Osteocyte (in vitro differentiated cells): Measurements from ENCODE around the gene LDB1. TPM values are rescaled to one million over a fixed set of nuclear protein-coding genes. Genes with fewer than 3 reads are reported as not detected.

Experiments
- DNase-seq: peaks from one replicate; pipeline ENCODE4 v3.0.0; 2021; ENCODE audit warnings: mixed read lengths; ENCODE audit not compliant: unreplicated experiment; ENCODE audit errors: extremely low spot score
- H3K27ac Mint-ChIP-seq: one replicate; pipeline ENCODE4 v1.8.0; 2021; ENCODE audit warnings: mild to moderate bottlenecking, mixed read lengths; ENCODE audit not compliant: unreplicated experiment
- H3K27me3 Mint-ChIP-seq: one replicate; pipeline ENCODE4 v1.8.0; 2021; ENCODE audit warnings: mixed read lengths; ENCODE audit not compliant: unreplicated experiment
- H3K36me3 Mint-ChIP-seq: one replicate; pipeline ENCODE4 v1.8.0; 2021; ENCODE audit warnings: mixed read lengths; ENCODE audit not compliant: unreplicated experiment
- H3K4me1 Mint-ChIP-seq: one replicate; pipeline ENCODE4 v1.8.0; 2021; ENCODE audit warnings: mixed read lengths; ENCODE audit not compliant: unreplicated experiment
- H3K4me3 Mint-ChIP-seq: one replicate; pipeline ENCODE4 v1.8.0; 2021; ENCODE audit warnings: mild to moderate bottlenecking, moderate library complexity, mixed read lengths; ENCODE audit not compliant: unreplicated experiment
- H3K9me3 Mint-ChIP-seq: one replicate; pipeline ENCODE4 v1.8.0; 2021; ENCODE audit warnings: mixed read lengths; ENCODE audit not compliant: unreplicated experiment
- total RNA-seq: library from RNA; stranded (reverse); gene quantifications from 2 replicates; pipeline ENCODE4 v1.2.1, GENCODE V29; 2021
- TF ChIP-seq, protein P1 (sequence below): fragments of 200-600 bp; sonication (generic); IDR thresholded peaks from 2 replicates; pipeline ENCODE4 v1.5.0; 2021; ENCODE audit warnings: antibody characterized with exemption, mild to moderate bottlenecking, moderate library complexity

LDB1 gene
- total RNA-seq, 1 donor from 2014 or later, result 114 TPM

DNA sequence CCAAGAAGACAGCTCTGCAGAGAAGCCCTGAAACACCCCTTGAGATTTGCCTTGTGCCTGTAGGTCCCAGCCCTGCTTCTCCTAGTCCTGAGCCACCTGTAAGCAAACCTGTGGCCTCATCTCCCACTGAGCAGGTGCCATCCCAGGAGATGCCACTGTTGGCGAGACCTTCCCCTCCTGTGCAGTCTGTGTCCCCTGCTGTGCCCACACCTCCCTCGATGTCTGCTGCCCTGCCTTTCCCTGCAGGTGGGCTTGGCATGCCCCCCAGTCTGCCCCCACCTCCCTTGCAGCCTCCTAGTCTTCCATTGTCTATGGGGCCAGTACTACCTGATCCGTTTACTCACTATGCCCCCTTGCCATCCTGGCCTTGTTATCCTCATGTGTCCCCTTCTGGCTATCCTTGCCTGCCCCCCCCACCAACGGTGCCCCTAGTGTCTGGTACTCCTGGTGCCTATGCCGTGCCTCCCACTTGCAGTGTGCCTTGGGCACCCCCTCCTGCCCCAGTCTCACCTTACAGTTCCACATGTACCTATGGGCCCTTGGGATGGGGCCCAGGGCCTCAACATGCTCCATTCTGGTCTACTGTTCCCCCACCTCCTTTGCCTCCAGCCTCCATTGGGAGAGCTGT lies 20.9 kb upstream of the LDB1 start:
- peaks cover 50% of the 10 kb centered on the region for H3K36me3 Mint-ChIP-seq

GRCh38 chr10:102140218-102140617 lies 20.1 kb upstream of the LDB1 start:
- Mint-ChIP-seq H3K36me3 (peaks cover 48% of the 10 kb centered on the region), H3K27me3 (no peaks in the 10 kb centered on the region), H3K9me3 (no peaks in the 10 kb centered on the region), H3K27ac (no peak overlapping the region), H3K4me1 (peaks cover 8% of the 10 kb centered on the region), H3K4me3 (no peak overlapping the region)
- no peak for DNase-seq
- TF ChIP-seq, protein P1, sequence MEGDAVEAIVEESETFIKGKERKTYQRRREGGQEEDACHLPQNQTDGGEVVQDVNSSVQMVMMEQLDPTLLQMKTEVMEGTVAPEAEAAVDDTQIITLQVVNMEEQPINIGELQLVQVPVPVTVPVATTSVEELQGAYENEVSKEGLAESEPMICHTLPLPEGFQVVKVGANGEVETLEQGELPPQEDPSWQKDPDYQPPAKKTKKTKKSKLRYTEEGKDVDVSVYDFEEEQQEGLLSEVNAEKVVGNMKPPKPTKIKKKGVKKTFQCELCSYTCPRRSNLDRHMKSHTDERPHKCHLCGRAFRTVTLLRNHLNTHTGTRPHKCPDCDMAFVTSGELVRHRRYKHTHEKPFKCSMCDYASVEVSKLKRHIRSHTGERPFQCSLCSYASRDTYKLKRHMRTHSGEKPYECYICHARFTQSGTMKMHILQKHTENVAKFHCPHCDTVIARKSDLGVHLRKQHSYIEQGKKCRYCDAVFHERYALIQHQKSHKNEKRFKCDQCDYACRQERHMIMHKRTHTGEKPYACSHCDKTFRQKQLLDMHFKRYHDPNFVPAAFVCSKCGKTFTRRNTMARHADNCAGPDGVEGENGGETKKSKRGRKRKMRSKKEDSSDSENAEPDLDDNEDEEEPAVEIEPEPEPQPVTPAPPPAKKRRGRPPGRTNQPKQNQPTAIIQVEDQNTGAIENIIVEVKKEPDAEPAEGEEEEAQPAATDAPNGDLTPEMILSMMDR, result no peak

More for the DNA sequence above, 20.9 kb upstream of the LDB1 start:
- no peaks in the 10 kb centered on the region for H3K9me3 Mint-ChIP-seq
- peaks cover 3% of the 10 kb centered on the region for H3K4me1 Mint-ChIP-seq
- DNase-seq, result no peak
- TF ChIP-seq, protein P1, result no peak
- no peaks in the 10 kb centered on the region for H3K27me3 Mint-ChIP-seq
- no peak overlapping the region for H3K27ac Mint-ChIP-seq
- no peak overlapping the region for H3K4me3 Mint-ChIP-seq

GRCh38 chr10:102139281-102140110 lies 19.3 kb upstream of the LDB1 start:
- Mint-ChIP-seq H3K27me3 (no peaks in the 10 kb centered on the region), H3K4me3 (no peak overlapping the region), H3K36me3 (peaks cover 44% of the 10 kb centered on the region), H3K27ac (no peak overlapping the region), H3K9me3 (no peaks in the 10 kb centered on the region), H3K4me1 (peaks cover 15% of the 10 kb centered on the region)
- TF ChIP-seq, protein P1, result no peak
- DNase-seq, result no peak

DNA sequence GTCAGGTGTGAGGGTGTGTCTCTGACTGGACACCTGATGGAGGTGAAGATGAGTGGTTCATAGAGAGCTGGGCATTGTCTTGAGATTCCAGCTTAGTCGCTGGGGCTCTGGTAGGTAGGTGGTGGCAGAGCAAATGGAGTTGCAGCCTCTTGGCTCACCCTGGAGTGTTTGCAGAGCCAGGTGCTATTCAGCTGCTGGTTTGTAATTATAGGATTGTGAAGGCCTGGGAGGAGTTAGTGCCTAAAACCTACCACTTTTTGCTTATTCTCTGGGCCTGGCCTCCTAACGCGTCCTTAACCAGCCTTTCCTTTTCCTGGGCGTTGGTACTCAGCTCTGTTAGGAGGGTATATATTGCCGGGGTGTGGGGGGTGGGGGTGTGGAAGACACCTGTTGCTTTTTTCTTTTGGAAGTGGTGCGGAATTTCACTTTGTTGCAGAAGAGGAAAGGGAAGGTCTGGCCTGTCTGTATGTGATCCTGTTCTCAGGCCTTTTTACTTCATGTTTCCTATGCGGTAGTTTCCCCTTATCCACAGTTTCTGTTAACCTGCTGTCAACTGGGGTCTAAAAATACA lies 15.9 kb upstream of the LDB1 start:
- TF ChIP-seq, protein P1, result no peak
- Mint-ChIP-seq H3K4me3 (no peak overlapping the region), H3K9me3 (no peaks in the 10 kb centered on the region), H3K27me3 (no peaks in the 10 kb centered on the region), H3K36me3 (peaks cover 22% of the 10 kb centered on the region), H3K4me1 (peaks cover 25% of the 10 kb centered on the region), H3K27ac (peak overlapping the region; percentile 15)
- no peak for DNase-seq

DNA sequence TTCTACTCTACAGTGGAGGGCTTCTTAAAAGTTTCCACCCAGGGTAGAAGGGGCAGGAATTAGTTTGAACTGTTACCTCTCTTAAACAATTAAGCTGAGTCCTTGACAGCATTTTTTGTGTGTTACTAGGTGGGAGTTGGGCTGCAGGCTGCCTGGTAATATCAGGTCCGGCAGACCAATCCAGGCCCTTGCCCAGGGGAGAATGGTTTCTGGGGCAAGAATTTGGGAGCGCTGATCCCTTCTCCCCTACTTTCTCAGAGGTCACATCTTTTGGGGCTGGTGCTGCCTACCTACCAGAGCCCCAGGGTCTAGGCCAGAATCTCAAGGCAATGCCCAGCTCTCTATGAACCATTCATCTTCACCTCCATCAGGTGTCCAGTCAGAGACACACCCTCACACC lies 14.2 kb upstream of the LDB1 start:
- DNase-seq, result no peak
- TF ChIP-seq, protein P1, result no peak
- Mint-ChIP-seq H3K27me3 (no peaks in the 10 kb centered on the region), H3K36me3 (peaks cover 11% of the 10 kb centered on the region), H3K27ac (peak overlapping the region; percentile 98), H3K4me3 (peak overlapping the region; percentile 99), H3K9me3 (no peaks in the 10 kb centered on the region), H3K4me1 (peaks cover 25% of the 10 kb centered on the region)
